NOMO-1 (cell line): ENCODE measurements around the gene ZDHHC7.
"Not testable (repeated sequence)": the region's sequence is repeated elsewhere in the genome, so short reads cannot be mapped to it uniquely, and the experiment has no call there.

Experiments used
- DNase-seq, 2 experiments: peaks; one replicate each; lab custom pipeline; 2025; ENCODE audit not compliant: unreplicated experiment in 2 of 2; lab: John Stamatoyannopoulos, UW

The ZDHHC7 gene

DNA sequence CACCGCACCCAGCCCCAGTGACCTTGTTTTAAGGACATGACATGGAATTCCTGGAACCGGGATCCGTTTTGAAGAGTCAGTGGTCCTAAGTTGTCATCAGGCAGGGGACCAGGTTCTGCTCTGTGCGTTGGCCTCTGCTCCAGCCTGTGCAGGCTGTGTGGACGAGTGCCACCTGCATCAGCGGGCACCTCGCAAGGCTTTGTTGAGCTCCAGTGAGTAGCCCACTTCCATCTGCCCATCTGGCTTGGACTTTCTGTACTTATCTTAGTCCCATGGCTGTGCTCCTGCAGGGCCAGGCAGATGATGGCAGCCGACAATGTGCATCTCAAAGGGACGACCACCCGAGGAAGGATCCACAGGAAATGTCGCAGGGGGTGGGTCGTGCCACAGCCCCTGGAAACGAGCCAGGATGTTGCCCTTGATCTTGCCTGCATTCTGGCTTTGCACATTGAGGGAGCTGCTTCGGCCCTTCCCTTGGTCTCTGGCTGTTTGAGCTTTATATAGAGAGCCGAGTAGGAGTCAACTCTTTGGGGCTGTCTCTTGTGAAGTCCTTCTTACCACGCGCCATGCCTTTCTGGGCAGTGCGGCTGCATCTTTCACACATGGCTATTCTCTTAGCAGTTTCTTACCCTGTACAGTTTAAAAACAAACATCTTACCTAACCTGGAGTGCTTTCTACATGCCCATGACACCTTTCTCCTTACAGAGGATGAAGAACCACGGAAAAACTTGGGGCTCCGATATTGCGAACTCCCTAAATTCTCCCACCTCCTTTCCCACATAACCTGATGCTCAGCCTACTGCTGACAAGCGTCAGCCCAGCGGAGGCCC is 34.5 kb upstream of the ZDHHC7 start:
- DNase-seq, result no peak

DNA sequence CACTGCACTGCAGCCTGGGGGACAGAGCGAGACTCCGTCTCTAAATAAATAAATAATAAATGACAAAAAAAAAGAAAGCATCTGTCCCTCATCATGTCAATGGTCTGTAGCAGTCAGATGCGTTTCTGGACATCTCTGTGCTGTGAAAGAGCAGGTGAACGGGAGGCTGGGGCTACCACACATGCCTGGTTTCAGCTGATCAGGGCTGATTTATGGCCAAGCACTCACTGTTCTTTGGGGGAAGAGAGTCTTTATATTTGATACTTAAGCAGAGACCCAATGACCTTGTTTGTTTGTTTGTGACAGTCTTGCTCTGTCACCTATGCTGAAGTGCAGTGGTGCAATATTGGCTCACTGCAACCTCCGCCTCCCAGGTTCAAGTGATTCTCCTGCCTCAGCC is 33.7 kb upstream of the ZDHHC7 start:
- DNase-seq, result no peak

- DNase-seq, result no peak
These were observed 31.3 kb upstream of the ZDHHC7 start for GRCh38 chr16:85042606-85043005.

GRCh38 chr16:85042167-85042526 is 30.8 kb upstream of the ZDHHC7 start:
- no peak for DNase-seq

- DNase-seq, result no peak
These were observed 30.2 kb upstream of the ZDHHC7 start for GRCh38 chr16:85041219-85042166.

DNA sequence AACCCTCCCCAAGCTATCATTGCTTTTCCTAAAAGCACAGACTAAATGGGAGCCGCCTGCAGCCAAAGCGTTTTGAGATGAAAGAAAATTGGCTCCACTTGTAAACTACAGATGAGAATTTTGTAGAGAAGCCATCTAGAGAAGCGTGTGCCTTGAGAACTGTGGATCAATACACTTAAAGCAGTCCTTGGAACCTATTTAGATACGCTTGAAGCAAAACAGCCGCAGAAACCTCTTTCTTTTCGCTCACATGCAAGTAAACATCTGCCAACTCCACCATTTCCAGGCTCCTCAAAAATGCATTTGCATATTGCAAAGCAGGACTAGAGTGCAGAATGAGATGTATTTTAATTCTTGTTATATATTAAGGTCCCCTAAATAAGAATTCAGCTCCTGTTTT is 29.4 kb upstream of the ZDHHC7 start:
- DNase-seq, result no peak

DNA sequence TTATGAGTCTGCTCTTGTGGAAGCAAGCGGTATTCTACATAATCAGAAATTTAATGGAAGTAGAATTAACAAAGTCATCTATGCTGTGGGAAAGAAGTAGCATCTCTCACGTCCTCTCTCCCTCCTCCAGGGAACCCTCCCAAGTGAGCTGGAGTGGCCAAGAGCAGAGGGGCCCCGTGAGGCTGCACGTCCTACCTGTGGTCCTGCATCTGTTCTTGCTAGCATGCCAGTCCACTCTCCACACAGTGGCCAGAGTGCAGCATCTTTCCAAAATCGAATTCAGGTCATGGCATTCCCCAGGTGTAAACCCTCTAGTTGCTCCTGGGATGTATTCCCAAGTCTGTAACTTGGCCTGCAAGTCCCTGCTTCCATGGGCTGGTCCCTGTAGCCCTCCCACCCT is 26.4 kb upstream of the ZDHHC7 start:
- DNase-seq, result no peak

DNA sequence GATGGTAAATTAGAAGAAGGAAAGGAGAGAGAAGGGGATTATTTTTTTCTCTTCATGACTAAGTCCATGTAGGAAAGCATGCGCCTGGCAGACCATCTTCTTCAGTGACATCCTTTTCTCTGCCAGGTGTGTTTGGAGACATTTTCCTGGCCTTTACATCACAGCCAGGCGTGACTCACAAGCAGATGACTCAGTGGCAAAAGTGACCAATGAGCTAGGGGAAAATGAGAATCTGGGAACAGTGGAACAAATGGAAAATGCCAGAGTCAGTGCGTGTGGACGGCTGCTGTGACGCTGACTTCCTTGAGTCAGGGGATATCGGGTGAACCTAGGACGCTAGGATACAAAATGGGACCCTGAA is 25.7 kb upstream of the ZDHHC7 start:
- no peak for DNase-seq

- DNase-seq, result no peak
These were observed 25.1 kb upstream of the ZDHHC7 start for GRCh38 chr16:85036236-85037049.

GRCh38 chr16:85034591-85035433 is 23.5 kb upstream of the ZDHHC7 start:
- DNase-seq, result no peak

DNA sequence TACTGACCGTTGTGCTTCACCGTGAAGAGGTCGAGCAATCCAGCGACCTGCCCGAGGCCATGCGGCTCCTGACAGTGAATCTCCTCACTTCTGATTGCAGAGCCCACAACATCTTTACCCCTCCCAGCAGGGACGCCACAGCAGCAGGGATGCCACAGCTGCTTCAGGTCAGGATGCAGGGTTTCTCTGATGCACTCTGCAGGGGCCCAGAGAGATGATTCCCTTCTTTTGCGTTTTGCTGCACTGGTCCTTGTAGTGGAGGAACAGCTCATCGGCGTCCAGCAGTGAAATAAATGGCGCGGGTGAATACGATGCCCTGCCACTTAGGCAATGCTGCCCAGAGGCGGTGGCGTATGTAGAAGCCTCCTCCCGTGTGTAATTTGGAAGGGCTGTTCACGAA is 21.8 kb upstream of the ZDHHC7 start:
- DNase-seq, result no peak

GRCh38 chr16:85032187-85032586 is 20.9 kb upstream of the ZDHHC7 start:
- DNase-seq, result not testable (repeated sequence)

DNA sequence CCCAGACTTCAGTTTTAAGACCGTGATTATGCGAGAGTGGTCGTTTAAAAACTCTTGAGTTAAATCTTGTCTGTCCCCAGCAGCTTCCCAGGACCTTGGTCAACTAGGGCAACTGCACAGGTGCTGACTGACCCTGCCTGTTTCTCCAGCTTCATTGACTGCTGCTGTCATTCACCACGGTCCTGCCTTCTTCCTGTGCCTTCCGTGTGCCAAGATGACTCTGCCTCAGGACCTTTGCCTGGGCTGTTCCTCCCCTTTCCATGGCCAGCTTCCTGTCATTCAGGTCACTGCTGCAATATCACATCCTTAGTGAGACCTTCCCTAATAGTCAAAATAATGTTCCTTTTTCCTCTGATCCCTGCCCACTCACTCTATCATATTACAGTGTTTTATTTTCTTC is 20.1 kb upstream of the ZDHHC7 start:
- DNase-seq, result no peak

GRCh38 chr16:85029981-85030401 is 18.7 kb upstream of the ZDHHC7 start:
- DNase-seq, result peak; percentile 47 to 49

GRCh38 chr16:85029408-85029784 is 18.1 kb upstream of the ZDHHC7 start:
- DNase-seq, result peak; percentile 35 to 63

GRCh38 chr16:85028685-85029407 is 17.5 kb upstream of the ZDHHC7 start:
- no peak for DNase-seq

DNA sequence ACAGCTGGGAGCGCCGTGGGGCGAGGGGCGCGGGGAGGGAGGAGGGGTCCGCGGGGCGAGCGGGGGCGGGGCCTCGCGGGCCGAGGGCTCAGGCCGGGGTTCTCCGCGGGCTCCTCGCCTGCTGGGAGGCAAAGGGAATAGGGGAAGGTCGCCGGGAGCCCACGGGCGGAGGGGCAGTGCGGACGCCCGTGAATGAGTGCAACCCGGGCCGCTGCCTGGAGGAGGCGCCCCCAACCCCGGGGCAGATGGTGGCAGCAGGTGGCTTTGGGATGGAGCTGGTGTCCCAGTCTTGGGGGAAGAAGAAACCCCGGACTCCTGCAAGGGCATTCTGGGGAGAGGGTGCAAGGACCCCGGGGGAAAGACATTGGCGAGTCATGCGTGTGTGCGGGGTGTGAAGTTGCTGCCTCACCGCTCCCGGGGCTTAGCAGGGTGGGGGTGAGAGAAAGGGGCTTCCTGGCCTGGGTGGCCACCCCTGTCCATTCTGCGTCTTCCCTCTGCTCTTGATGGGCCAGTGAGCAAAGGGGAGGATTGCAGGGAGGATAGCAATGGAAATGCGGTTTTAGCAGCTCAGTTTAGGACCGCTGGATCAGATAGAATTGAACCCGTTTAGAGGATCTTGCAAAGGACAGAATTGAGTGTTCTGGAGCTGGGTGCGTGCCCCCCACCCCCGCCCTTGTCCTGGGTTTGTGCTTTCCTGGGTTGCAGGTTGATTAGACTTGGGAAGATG is 16.8 kb upstream of the ZDHHC7 start:
- no peak for DNase-seq

DNA sequence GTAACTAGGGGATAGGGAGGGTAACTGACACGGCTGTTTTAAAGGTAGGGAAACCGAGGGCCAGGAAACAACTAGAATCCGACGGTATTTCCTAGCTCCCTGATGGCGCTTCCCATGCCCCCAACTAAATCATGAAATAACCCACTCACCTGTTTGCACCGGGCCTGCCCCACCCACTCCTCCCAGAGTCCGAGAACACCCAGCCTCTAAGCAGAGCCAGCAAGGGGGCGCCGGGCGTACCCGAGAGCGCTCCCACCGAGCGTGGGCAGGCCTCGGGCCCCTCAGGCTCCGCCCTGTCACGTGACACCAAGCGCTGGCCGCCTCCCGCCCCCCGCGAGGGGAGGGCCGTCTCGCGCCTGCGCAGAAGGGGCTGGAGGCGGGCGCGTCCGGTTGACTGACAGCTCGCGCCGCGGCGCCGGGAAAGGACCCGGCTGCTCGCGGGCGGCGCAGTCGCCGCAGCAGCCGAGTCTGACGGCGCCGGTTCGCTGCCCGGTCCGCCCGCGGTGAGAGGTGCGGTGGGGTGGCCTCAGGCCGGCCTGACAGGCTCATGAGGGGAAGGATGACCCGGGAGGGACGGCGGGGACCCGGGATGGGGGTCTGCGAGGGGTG is 16.1 kb upstream of the ZDHHC7 start, which contains the start of gene KIAA0513:
Gene KIAA0513, plus strand, starts transcription at position 447 of the 609 bp plus-strand sequence. CDS start 39,277 bp downstream, outside the sequence.
- peak; percentile 85 to 94 for DNase-seq
